D721Med (cell line): ENCODE measurements around the gene LAMA4.

Experiments used
- DNase-seq: peaks from one replicate; pipeline ENCODE4 v3.0.0; 2011; ENCODE audit warnings: low spot score; ENCODE audit not compliant: insufficient read length
- FAIRE-seq: peaks from 2 replicates; lab custom pipeline; 2011; peaks lifted over from hg19 to GRCh38; lab: Jason Lieb, UNC
- TF ChIP-seq, protein P1 (sequence below): IDR thresholded peaks from 2 replicates; pipeline ENCODE4 v1.5.1; 2012; ENCODE audit warnings: mild to moderate bottlenecking, control low read depth; ENCODE audit not compliant: insufficient read depth; ENCODE audit errors: missing control alignments

LAMA4 gene

DNA sequence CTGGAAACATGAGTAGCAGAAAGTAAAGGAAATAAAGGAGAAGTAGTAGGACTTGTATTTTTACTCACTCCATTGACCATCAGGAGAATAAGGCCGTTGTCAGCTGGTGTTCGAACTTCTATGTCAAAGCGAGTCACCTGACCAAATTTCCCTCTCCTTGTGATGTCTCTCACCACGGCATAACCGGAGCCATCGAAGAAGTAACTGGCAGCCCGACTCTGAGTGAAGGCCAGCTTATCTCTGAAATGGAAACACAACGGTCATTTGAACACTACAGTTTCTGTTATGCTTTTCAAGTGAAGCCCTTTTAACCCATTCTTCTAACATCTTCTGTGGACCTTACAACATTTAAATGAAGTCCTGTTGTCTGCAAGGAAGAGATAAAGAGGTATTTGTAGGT is 115.3 kb downstream of the LAMA4 start:
- FAIRE-seq (no peak), DNase-seq (no peak)
- TF ChIP-seq, protein P1, sequence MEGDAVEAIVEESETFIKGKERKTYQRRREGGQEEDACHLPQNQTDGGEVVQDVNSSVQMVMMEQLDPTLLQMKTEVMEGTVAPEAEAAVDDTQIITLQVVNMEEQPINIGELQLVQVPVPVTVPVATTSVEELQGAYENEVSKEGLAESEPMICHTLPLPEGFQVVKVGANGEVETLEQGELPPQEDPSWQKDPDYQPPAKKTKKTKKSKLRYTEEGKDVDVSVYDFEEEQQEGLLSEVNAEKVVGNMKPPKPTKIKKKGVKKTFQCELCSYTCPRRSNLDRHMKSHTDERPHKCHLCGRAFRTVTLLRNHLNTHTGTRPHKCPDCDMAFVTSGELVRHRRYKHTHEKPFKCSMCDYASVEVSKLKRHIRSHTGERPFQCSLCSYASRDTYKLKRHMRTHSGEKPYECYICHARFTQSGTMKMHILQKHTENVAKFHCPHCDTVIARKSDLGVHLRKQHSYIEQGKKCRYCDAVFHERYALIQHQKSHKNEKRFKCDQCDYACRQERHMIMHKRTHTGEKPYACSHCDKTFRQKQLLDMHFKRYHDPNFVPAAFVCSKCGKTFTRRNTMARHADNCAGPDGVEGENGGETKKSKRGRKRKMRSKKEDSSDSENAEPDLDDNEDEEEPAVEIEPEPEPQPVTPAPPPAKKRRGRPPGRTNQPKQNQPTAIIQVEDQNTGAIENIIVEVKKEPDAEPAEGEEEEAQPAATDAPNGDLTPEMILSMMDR: no peak

DNA sequence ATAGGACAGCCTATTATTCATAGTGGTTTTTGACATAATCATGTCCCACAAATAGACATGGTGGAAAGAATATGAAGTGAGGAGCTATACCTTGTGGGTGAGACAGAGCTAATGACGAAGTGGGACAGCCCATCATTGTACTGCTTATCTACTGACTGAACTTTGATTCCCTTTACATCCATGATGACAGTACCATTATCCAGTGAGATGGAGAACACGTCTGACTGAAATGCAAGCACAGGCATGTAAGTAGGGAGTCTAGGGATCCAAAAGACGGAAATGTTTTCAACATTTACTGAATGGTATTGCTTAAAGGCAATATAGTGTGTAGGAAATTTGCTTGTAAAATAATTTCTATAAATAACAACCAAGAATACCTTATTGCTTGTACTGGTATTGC is 123.5 kb downstream of the LAMA4 start:
- FAIRE-seq: no peak
- TF ChIP-seq, protein P1: no peak
- DNase-seq: no peak

DNA sequence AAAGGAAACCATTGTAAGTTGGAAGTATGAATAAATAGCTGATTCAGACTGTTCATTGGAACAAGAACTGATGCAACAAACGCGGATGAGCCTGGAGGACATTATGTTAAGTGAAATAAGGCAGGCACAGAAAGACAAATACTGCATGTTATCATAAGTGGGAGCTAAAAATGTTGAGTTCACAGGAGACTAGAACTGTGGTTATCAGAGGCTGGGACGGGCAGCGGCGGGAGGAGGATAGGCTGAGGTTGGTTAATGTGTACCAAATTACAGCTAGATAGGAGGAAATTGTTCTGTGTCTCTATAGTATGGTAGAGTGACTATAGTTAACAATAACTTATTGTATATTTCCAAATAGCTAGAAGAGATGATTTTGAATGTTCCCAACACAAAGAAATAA is 126.2 kb downstream of the LAMA4 start:
- no peak for FAIRE-seq
- DNase-seq: no peak
- TF ChIP-seq, protein P1: no peak

DNA sequence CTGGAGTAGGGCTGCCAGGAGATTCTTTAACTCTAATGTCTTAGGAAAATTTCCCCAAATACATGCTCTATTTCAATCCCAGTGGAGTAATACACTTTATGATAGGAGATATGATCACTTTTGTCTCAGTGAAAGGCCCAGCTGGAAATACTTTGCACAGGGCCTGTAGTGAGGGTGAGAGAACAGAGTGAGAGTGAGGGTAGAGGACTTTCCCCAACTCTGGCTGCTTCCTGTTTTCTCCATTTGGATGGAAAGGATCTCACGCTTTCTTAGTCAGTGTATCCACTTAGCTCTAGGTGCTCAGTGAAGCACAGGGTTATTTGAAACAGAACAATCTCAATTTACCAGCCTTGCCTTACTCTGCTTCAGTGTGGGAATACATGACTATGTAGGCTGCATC is 130.4 kb downstream of the LAMA4 start:
- FAIRE-seq: peak; percentile 32
- TF ChIP-seq, protein P1: no peak
- no peak for DNase-seq

DNA sequence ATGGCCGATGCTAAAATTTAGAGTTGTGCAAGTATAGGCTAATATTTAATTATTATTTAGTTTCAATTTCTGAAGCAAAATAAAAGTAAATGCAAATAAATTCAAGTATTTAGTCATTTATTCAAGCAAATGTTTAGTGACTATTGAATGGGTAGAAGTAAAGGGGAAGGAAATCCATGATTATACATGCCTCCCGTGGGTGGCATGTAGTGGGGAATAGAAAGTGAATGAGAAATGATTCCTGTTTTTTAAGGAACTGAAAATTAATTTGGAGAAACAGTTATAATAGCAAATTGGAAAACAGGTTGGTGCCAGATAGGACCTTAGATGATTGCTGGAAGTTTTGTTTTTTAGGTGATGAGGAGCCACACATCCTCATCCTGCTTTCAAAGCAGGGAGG is 131.6 kb downstream of the LAMA4 start:
- TF ChIP-seq, protein P1: no peak
- FAIRE-seq: no peak
- DNase-seq: no peak

DNA sequence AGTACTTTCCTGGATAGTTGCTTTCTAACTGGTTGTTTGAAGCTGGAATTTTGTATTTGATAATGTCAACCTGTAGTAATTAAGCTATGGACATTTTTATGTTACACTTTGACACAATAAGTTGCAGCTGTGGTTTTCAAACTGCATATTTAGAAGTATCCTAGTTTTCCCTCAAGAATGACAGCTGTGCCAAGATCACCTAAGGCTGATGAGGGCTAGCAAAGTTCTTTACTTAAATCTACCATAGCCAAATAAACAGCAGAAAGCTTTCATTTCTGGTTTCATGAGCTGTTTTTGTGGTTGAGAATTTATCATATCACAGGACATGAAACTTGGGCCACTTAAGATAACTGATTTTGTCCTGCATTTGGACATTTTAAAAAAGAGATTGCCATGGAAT is 136.3 kb downstream of the LAMA4 start:
- FAIRE-seq (no peak), DNase-seq (no peak)
- TF ChIP-seq, protein P1: no peak

DNA sequence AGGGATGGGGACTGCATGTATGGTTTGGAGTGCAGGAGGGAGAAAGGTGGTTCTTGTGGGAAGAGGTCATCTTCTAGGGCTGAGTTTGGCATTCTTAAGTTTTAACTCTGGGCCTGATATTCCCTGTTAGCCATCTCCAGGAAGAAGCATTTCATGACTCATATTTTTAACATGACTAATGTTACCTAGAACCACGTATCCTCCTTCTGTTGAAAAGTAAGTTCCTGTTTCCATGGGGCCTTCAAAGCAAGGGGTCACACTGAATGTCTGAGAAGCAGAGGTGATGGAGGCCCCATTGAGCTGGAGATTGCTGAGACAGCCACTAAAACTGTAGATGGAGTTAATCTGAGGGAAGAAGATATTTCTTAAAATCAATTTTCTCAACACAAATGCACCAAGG is 136.8 kb downstream of the LAMA4 start:
- FAIRE-seq (no peak), DNase-seq (no peak)
- TF ChIP-seq, protein P1: no peak
